Mesothelial cell of epicardium (in vitro differentiated cells): ENCODE results near the gene APLF. TPM values are rescaled to one million over a fixed set of nuclear protein-coding genes. Genes with fewer than 3 reads are reported as not detected.
A peak's percentile ranks its signal among the peaks of the same experiment; 100 is the strongest.

Source experiments
- DNase-seq, 2 experiments: peaks; one replicate each; pipeline ENCODE4 v3.0.0; 2021; ENCODE audit warnings: low spot score in 2 of 2; ENCODE audit not compliant: unreplicated experiment in 2 of 2
- H3K27ac Mint-ChIP-seq: 2 replicates; pipeline ENCODE4 v1.8.0; 2021; ENCODE audit warnings: mixed read lengths
- H3K27me3 Mint-ChIP-seq: 2 replicates; pipeline ENCODE4 v1.8.0; 2021; ENCODE audit warnings: low read depth, mixed read lengths
- H3K36me3 Mint-ChIP-seq: 2 replicates; pipeline ENCODE4 v1.8.0; 2021; ENCODE audit warnings: mixed read lengths
- H3K4me1 Mint-ChIP-seq: 2 replicates; pipeline ENCODE4 v1.8.0; 2021; ENCODE audit warnings: mixed read lengths
- H3K4me3 Mint-ChIP-seq: 2 replicates; pipeline ENCODE4 v1.8.0; 2021; ENCODE audit warnings: mild to moderate bottlenecking, moderate library complexity, mixed read lengths
- H3K9me3 Mint-ChIP-seq: 2 replicates; pipeline ENCODE4 v1.8.0; 2021; ENCODE audit warnings: mixed read lengths
- CTCF ChIP-seq: fragments of 200-600 bp; sonication (generic); IDR thresholded peaks from one replicate; pipeline ENCODE4 v1.5.0; 2021; ENCODE audit warnings: antibody characterized with exemption; ENCODE audit not compliant: unreplicated experiment
- total RNA-seq: library from RNA; stranded (reverse); gene quantifications from 3 replicates; pipeline ENCODE4 v1.2.1, GENCODE V29; 2021

Gene APLF
- total RNA-seq, 1 donor from 2014 or later: 6.7 TPM

- TF ChIP-seq CTCF: no peak
- DNase-seq: no peak
- Mint-ChIP-seq H3K36me3 (no peaks in the 10 kb centered on the region), H3K4me3 (peak overlapping the region; percentile 98), H3K27ac (peak overlapping the region; percentile 98), H3K27me3 (no peaks in the 10 kb centered on the region), H3K4me1 (peaks cover 14% of the 10 kb centered on the region), H3K9me3 (no peaks in the 10 kb centered on the region)
These were observed 1.0 kb upstream of the APLF start for GRCh38 chr2:68466361-68466777.

GRCh38 chr2:68466778-68467076 is 658 bp upstream of the APLF start:
- no peaks in the 10 kb centered on the region for H3K9me3 Mint-ChIP-seq
- peak overlapping the region; percentile 98 for H3K4me3 Mint-ChIP-seq
- H3K36me3 Mint-ChIP-seq: no peaks in the 10 kb centered on the region

GRCh38 chr2:68468801-68469200 is 1.4 kb downstream of the APLF start:
- Mint-ChIP-seq H3K36me3 (no peaks in the 10 kb centered on the region), H3K27me3 (no peaks in the 10 kb centered on the region), H3K27ac (no peak overlapping the region), H3K9me3 (no peaks in the 10 kb centered on the region), H3K4me1 (peaks cover 23% of the 10 kb centered on the region), H3K4me3 (peak overlapping the region; percentile 98)
- DNase-seq: no peak
- no peak for TF ChIP-seq CTCF

More at GRCh38 chr2:68466778-68467076, 658 bp upstream of the APLF start:
- Mint-ChIP-seq H3K27ac (peak overlapping the region; percentile 98), H3K27me3 (no peaks in the 10 kb centered on the region), H3K4me1 (peaks cover 15% of the 10 kb centered on the region)
- no peak for TF ChIP-seq CTCF
- DNase-seq: no peak

GRCh38 chr2:68469935-68470334 is 2.5 kb downstream of the APLF start:
- H3K9me3 Mint-ChIP-seq: no peaks in the 10 kb centered on the region
- H3K4me1 Mint-ChIP-seq: peaks cover 23% of the 10 kb centered on the region
- H3K4me3 Mint-ChIP-seq: no peak overlapping the region
- H3K36me3 Mint-ChIP-seq: no peaks in the 10 kb centered on the region
- no peaks in the 10 kb centered on the region for H3K27me3 Mint-ChIP-seq
- no peak for DNase-seq
- H3K27ac Mint-ChIP-seq: no peak overlapping the region
- no peak for TF ChIP-seq CTCF

GRCh38 chr2:68471385-68471784 is 4.0 kb downstream of the APLF start:
- H3K4me1 Mint-ChIP-seq: peaks cover 16% of the 10 kb centered on the region
- no peak for DNase-seq
- no peak for TF ChIP-seq CTCF
- no peak overlapping the region for H3K27ac Mint-ChIP-seq
- no peak overlapping the region for H3K4me3 Mint-ChIP-seq
- no peaks in the 10 kb centered on the region for H3K27me3 Mint-ChIP-seq
- H3K9me3 Mint-ChIP-seq: no peaks in the 10 kb centered on the region
- H3K36me3 Mint-ChIP-seq: no peaks in the 10 kb centered on the region

- peaks cover 16% of the 10 kb centered on the region for H3K4me1 Mint-ChIP-seq
- no peak for DNase-seq
- no peak for TF ChIP-seq CTCF
- H3K9me3 Mint-ChIP-seq: no peaks in the 10 kb centered on the region
- no peaks in the 10 kb centered on the region for H3K27me3 Mint-ChIP-seq
- H3K4me3 Mint-ChIP-seq: no peak overlapping the region
- no peaks in the 10 kb centered on the region for H3K36me3 Mint-ChIP-seq
- no peak overlapping the region for H3K27ac Mint-ChIP-seq
These were observed 5.5 kb downstream of the APLF start for GRCh38 chr2:68472796-68473414.
